NCI-H524 (cell line): ENCODE results near the gene ATE1.

Experiments used
- DNase-seq, 2 experiments: peaks; one replicate each; lab custom pipeline; 2025; lab: John Stamatoyannopoulos, UW

The ATE1 gene

GRCh38 chr10:121695731-121696464 lies 231.9 kb downstream of the ATE1 start:
- DNase-seq = no peak

DNA sequence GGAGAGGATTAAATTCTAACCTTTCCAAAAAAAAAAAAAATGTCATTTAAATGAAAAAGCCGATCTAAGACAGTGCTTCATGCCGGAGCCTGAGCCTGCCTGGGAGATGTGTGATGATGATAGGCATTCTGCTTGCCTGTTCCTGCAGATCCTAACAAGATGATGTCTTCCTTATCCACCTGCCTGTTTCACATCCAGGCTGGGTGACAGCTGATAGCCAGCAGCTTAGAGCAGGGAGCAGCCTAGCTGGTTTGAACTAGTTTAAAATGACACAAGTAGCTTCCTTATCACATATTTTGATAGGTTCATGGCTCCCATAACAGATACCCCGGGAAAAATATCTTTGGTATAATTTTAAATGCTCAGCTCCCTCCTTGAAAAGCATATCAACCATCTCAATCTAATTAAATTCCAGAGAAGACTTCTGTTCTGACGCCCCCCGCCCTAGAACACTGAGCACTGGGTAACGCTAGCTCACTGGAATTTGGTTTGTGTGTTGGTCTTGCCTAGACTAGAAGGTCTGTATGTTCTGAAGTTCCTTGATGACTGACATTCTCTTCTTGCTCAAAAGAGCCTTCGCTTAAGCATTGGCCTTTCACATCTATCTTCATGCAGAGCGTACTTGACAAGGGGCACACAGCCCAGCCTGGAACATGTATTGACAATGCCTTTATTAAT lies 232.7 kb downstream of the ATE1 start:
- no peak for DNase-seq

DNA sequence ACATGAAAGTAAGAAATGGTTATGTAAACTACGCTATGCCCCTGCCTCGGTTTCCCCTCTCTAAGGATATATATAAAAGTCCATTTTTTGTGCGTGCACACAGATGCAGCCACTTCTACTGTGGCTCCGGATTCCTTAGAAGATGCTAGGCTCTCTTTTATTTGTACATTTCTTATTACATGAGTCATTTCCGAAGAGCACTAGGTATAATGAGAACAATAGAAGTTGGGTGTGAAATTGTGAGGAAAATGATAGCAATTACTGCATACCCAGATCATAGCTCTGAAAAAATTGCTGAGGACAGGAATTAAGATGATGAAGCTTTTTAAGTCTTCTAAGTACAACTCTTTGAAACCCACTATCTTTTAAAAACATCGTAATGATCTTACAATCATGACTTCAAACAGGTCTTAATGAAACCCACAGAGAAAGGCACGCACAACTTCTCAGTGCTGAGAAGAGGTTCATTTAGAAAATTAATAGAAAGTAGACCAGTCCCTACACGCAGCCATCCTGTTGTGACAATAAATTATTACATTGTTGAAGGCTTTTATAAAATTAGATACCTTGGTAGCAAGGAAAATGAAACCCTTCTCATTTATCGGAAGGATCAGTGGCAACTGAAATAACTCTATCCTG lies 233.4 kb downstream of the ATE1 start:
- no peak for DNase-seq

DNA sequence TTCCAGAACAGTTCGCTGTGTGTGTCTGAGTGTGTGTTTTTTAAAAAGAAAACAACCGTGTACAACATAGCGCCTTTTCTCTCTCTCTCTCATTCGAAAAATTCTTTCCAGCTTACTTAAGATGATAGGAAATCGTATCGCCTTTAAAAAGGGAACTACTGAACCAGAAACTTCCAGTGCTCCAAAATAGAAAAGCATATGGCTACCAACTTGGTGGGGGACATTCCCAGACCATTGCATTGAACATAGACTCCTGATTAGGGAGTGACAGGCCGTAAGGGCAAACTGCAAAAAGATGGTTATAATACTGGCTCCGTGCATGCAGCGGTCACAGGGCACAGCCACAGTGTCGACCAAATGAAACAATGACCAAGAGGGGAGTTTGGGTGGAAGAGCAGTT lies 235.2 kb downstream of the ATE1 start:
- no peak for DNase-seq

- DNase-seq = no peak
Observed at GRCh38 chr10:121690970-121691369, 236.9 kb downstream of the ATE1 start.
